ENCODE measurements around the gene ADAMTS10. TPM values are rescaled to one million over a fixed set of nuclear protein-coding genes. Genes with fewer than 3 reads are reported as not detected.

The ADAMTS10 gene
- total and polyA plus RNA-seq, 2 experiments from 2014 or later, result 15.8 to 22.1 TPM

DNA sequence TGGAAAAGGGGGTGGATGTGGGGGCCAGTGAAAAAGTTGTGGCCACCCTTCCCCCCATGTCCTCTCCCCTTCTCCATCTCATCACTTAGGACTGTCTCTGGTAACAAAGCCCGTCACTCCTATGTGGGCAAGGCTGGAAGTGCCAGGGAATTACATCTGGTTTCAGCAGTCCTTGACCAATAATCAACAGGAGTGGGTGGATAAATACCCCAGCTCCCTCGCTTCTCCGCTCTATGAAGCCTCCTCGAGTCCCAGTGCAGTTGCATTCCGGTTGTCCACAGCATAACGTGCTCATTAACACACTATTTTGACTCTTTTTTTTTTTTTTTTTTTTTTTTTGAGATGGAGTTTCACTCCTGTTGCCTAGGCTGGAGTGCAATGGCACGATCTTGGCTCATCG, 64.8 kb downstream of the ADAMTS10 start:
- WGBS (ENCODE audit: low lambda C conversion rate, missing lambda C conversion rate), result 95% methylated on average over 8 of the region's 8 CpGs
- H3K9me2 ChIP-seq (replicated peaks; ENCODE audit: insufficient read depth), result no peaks in the 10 kb centered on the region
- no peak overlapping the region for H3K4me3 ChIP-seq
- no peaks in the 10 kb centered on the region for H4K20me1 ChIP-seq (ENCODE audit: insufficient read depth, poor library complexity, severe bottlenecking)
- no peak overlapping the region for H3K4me2 ChIP-seq
- no peak for DNase-seq (ENCODE audit: low spot score)
- no peaks in the 10 kb centered on the region for H3K4me1 ChIP-seq (ENCODE audit: insufficient read depth)
- H3K36me3 ChIP-seq (replicated peaks; ENCODE audit: insufficient read depth, low read depth), result no peaks in the 10 kb centered on the region
- no peaks in the 10 kb centered on the region for H3K79me2 ChIP-seq
- H2AFZ ChIP-seq, result no peak overlapping the region
- no peak overlapping the region for H3K27ac ChIP-seq
- no peaks in the 10 kb centered on the region for H3K9me3 ChIP-seq (ENCODE audit: low read depth)
- H3K27me3 ChIP-seq, result no peaks in the 10 kb centered on the region
- TF ChIP-seq, protein P1, sequence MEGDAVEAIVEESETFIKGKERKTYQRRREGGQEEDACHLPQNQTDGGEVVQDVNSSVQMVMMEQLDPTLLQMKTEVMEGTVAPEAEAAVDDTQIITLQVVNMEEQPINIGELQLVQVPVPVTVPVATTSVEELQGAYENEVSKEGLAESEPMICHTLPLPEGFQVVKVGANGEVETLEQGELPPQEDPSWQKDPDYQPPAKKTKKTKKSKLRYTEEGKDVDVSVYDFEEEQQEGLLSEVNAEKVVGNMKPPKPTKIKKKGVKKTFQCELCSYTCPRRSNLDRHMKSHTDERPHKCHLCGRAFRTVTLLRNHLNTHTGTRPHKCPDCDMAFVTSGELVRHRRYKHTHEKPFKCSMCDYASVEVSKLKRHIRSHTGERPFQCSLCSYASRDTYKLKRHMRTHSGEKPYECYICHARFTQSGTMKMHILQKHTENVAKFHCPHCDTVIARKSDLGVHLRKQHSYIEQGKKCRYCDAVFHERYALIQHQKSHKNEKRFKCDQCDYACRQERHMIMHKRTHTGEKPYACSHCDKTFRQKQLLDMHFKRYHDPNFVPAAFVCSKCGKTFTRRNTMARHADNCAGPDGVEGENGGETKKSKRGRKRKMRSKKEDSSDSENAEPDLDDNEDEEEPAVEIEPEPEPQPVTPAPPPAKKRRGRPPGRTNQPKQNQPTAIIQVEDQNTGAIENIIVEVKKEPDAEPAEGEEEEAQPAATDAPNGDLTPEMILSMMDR (IDR thresholded peaks at IDR 0.05; ENCODE audit: poor library complexity), result no peak
- TF ChIP-seq EZH2 (IDR thresholded peaks at IDR 0.05; ENCODE audit: borderline replicate concordance), result no peak
- TF ChIP-seq EZH2phosphoT487 (IDR thresholded peaks at IDR 0.05; ENCODE audit: low read depth, severe bottlenecking, unreplicated experiment), result no peak

DNA sequence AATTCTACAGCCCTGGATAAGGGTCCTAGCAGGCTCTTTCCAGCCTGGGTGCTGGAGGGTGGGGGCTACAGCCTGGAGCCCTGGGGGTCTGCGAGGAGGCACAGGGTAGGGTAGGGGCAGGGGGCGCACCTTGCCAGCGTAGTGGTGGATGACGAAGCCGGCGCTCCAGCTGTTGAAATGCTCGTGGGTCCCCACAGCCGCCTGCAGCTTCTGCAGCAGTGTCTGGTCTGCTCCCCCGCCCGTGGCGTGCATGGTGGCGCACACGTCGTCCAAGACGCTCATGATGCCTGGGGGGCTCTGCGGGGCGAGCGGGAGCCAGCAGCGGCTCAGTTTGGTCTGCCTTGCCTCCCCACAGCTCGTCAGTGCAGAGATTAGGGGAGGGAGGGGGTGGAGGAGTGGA, 66.3 kb downstream of the ADAMTS10 start:
- no peaks in the 10 kb centered on the region for H3K36me3 ChIP-seq (replicated peaks; ENCODE audit: insufficient read depth, low read depth)
- WGBS (ENCODE audit: low lambda C conversion rate, missing lambda C conversion rate), result 96% methylated on average over 19 of the region's 20 CpGs
- no peak for DNase-seq (ENCODE audit: low spot score)
- H3K79me2 ChIP-seq, result no peaks in the 10 kb centered on the region
- H3K27ac ChIP-seq, result no peak overlapping the region
- no peak for TF ChIP-seq EZH2phosphoT487 (IDR thresholded peaks at IDR 0.05; ENCODE audit: low read depth, severe bottlenecking, unreplicated experiment)
- TF ChIP-seq, protein P1 (IDR thresholded peaks at IDR 0.05; ENCODE audit: poor library complexity), result no peak
- no peak for TF ChIP-seq EZH2 (IDR thresholded peaks at IDR 0.05; ENCODE audit: borderline replicate concordance)
- no peak overlapping the region for H2AFZ ChIP-seq
- H3K27me3 ChIP-seq, result no peaks in the 10 kb centered on the region
- H3K4me1 ChIP-seq (ENCODE audit: insufficient read depth), result no peaks in the 10 kb centered on the region
- no peaks in the 10 kb centered on the region for H3K9me3 ChIP-seq (ENCODE audit: low read depth)
- H3K4me2 ChIP-seq, result no peak overlapping the region
- H3K4me3 ChIP-seq, result no peak overlapping the region
- no peaks in the 10 kb centered on the region for H3K9me2 ChIP-seq (replicated peaks; ENCODE audit: insufficient read depth)
- no peaks in the 10 kb centered on the region for H4K20me1 ChIP-seq (ENCODE audit: insufficient read depth, poor library complexity, severe bottlenecking)

DNA sequence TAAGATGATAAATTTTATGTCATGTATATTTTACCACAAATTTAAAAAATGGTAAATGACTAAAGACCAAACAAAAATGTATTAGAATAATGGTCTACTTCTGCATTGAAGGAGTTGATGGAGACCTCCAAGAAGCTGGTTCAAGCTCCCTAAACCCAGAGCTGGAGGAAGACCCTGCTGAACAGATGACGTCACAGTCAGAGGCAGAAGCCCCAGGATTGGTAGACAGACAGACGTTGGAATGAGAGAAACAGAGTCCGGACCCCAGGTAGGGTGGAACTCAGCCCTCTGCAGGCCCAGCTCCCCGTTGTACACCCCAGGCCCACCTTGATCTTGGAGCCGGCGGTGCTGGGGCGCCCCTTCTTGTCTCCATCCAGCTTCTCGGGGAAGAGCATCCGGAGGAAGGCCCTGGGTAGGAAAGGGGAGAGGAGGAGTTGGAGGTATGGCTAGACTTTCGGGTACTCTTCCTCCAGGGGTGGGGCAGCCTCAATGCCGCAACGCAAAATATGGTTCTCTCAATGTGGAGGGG, 70.8 kb downstream of the ADAMTS10 start:
- Histone ChIP-seq H3K27me3 (no peaks in the 10 kb centered on the region), H3K4me1 (ENCODE audit: insufficient read depth) (no peaks in the 10 kb centered on the region), H3K9me3 (ENCODE audit: low read depth) (no peaks in the 10 kb centered on the region), H4K20me1 (ENCODE audit: insufficient read depth, poor library complexity, severe bottlenecking) (no peaks in the 10 kb centered on the region), H3K27ac (no peak overlapping the region), H3K9me2 (replicated peaks; ENCODE audit: insufficient read depth) (no peaks in the 10 kb centered on the region), H3K79me2 (no peaks in the 10 kb centered on the region), H3K4me2 (no peak overlapping the region), H2AFZ (no peak overlapping the region), H3K36me3 (replicated peaks; ENCODE audit: insufficient read depth, low read depth) (no peaks in the 10 kb centered on the region), H3K4me3 (no peak overlapping the region)
- no peak for DNase-seq (ENCODE audit: low spot score)
- 96% methylated on average over 12 of the region's 12 CpGs for WGBS (ENCODE audit: low lambda C conversion rate, missing lambda C conversion rate)
- no peak for TF ChIP-seq EZH2 (IDR thresholded peaks at IDR 0.05; ENCODE audit: borderline replicate concordance)
- TF ChIP-seq EZH2phosphoT487 (IDR thresholded peaks at IDR 0.05; ENCODE audit: low read depth, severe bottlenecking, unreplicated experiment), result no peak
- TF ChIP-seq, protein P1 (IDR thresholded peaks at IDR 0.05; ENCODE audit: poor library complexity), result no peak
